Central memory CD8-positive, alpha-beta T cell (primary cell): ENCODE measurements around the gene AP2S1.
"Not testable (repeated sequence)": the region's sequence is repeated elsewhere in the genome, so short reads cannot be mapped to it uniquely, and the experiment has no call there.

Source experiments
- ATAC-seq: fragments of 150-1000 bp; cut with Tn5 transposase; replicated peaks from 2 replicates; pipeline ENCODE4 v1.10.0; 2022; ENCODE audit warnings: mild to moderate bottlenecking, moderate FRiP score, moderate number of reproducible peaks; ENCODE audit not compliant: poor library complexity, severe bottlenecking; ENCODE audit errors: extremely low read depth
- DNase-seq, 2 donors: peaks; one replicate each; pipeline ENCODE4 v3.0.0; 2021; ENCODE audit warnings: low spot score in 2 of 2
- H3K27ac Mint-ChIP-seq: one replicate; pipeline ENCODE4 v1.8.0; 2022; ENCODE audit warnings: low read depth, mild to moderate bottlenecking, moderate library complexity, mixed read lengths
- H3K27me3 Mint-ChIP-seq: one replicate; pipeline ENCODE4 v1.8.0; 2022; ENCODE audit warnings: mixed read lengths
- H3K36me3 Mint-ChIP-seq: one replicate; pipeline ENCODE4 v1.8.0; 2022; ENCODE audit warnings: mild to moderate bottlenecking, moderate library complexity, mixed read lengths; ENCODE audit not compliant: insufficient read depth
- H3K4me1 Mint-ChIP-seq: one replicate; pipeline ENCODE4 v1.8.0; 2022; ENCODE audit warnings: mixed read lengths
- H3K4me3 Mint-ChIP-seq: one replicate; pipeline ENCODE4 v1.8.0; 2022; ENCODE audit warnings: mild to moderate bottlenecking, moderate library complexity, mixed read lengths
- H3K9me3 Mint-ChIP-seq: one replicate; pipeline ENCODE4 v1.8.0; 2022; ENCODE audit warnings: mixed read lengths

AP2S1 gene

DNA sequence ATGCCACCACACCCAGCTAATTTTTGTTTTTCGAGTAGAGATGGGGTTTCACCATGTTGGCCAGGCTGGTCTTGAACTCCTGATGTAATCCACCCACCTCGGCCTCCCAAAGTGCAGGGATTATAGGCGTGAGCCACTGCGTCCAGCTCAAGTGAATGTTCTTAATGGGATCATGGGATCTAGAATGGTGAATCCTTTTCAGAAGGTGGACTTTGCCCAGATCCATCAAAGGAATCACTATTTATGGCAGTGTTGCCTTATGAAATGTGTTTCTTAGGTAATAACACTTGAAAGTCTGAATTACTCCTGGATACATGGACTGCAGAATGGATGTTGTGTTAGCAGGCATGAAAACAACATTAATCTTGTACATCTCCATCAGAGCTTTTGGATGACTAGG, 30.4 kb upstream of the AP2S1 start:
- ATAC-seq (no peak), DNase-seq (no peak)
- peaks cover 28% of the 10 kb centered on the region for H3K4me1 Mint-ChIP-seq
- H3K9me3 Mint-ChIP-seq: no peaks in the 10 kb centered on the region
- H3K27me3 Mint-ChIP-seq: no peaks in the 10 kb centered on the region
- no peak overlapping the region for H3K27ac Mint-ChIP-seq
- H3K4me3 Mint-ChIP-seq: no peak overlapping the region
- peaks cover 12% of the 10 kb centered on the region for H3K36me3 Mint-ChIP-seq

- Mint-ChIP-seq H3K36me3 (peaks cover 13% of the 10 kb centered on the region), H3K9me3 (no peaks in the 10 kb centered on the region), H3K4me1 (peaks cover 22% of the 10 kb centered on the region), H3K27ac (no peak overlapping the region), H3K27me3 (no peaks in the 10 kb centered on the region), H3K4me3 (no peak overlapping the region)
- no peak for ATAC-seq
- DNase-seq: no peak
These were observed 29.8 kb upstream of the AP2S1 start for GRCh38 chr19:46880431-46880830.

DNA sequence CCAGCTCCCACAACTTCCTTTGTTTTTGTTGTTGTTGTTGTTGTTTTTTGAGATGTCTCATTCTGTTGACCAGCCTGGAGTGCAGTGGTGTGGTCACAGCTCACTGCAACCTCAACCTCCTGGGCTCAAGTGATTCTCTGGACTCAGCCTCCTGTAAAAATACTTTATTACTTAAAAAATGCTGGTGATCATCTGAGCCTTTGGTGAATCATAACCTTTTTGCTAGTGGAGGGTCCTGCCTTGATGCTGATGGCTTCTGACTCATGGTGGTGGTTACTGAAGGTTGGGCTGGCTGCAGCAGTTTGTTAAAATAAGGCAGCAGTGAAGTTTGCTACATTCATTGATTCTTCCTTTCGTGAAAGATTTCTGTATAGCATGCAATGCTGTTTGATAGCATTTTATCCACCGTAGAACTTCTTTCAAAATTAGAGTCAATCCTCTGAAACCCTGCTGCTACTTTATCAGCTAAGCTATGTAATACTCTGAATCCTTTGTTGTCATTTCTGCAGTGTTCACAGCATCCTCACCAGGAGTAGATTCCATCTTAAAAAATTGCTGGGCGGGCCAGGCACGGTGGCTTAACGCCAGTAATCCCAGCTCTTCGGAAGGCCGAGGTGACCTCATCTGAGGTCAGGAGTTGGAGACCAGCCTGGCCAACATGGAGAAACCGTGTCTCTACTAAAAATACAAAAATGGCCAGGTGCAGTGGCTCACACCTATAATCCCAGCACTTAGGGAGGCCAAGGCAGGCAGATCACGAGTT, 28.1 kb upstream of the AP2S1 start:
- no peaks in the 10 kb centered on the region for H3K9me3 Mint-ChIP-seq
- H3K27me3 Mint-ChIP-seq: no peaks in the 10 kb centered on the region
- no peak for ATAC-seq
- H3K4me1 Mint-ChIP-seq: peaks cover 12% of the 10 kb centered on the region
- peaks cover 15% of the 10 kb centered on the region for H3K36me3 Mint-ChIP-seq
- no peak for DNase-seq
- peak overlapping the region; percentile 22 for H3K27ac Mint-ChIP-seq
- no peak overlapping the region for H3K4me3 Mint-ChIP-seq

DNA sequence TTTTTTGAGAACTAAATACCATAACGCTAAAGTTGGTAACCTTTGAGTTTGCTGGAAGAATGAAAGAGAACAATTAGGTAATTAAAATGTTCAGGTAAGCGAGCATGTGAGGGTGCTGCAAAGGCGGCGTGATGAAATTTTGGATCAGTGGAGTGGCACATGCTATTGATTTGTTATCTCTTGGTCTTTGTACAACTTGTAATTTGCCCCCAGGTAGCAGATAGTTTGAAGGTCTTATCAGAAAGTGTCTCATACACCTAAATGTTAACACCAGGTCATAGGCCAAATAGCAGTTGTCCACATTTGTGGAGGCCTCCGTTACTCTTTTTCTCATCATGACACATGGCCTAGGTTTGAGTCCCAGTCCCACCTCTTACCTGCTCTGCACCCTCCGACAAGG, 25.0 kb upstream of the AP2S1 start:
- DNase-seq: no peak
- no peak overlapping the region for H3K4me3 Mint-ChIP-seq

DNA sequence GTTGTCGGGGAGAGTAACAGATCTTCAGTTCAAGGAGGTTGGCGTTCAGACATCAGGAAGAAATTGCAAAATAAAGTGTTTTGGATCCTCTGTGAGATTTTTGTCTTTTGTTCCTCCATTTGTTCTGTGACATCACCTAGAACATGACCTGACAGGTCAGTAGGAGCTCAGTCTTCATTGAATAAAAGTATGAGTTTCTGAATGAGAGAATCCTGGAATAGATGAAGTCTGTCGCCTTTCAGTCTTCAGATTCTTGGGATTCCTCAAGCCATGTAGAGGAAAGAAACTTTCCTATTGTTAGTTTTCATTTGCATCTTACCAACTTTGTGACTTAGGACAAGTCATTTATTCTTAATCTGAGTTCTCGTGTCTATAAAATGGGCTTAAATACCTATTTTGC, 24.6 kb upstream of the AP2S1 start:
- ATAC-seq (no peak), DNase-seq (no peak)
- H3K9me3 Mint-ChIP-seq: no peaks in the 10 kb centered on the region
- H3K27me3 Mint-ChIP-seq: no peaks in the 10 kb centered on the region
- H3K4me1 Mint-ChIP-seq: peaks cover 11% of the 10 kb centered on the region
- no peak overlapping the region for H3K27ac Mint-ChIP-seq
- peaks cover 13% of the 10 kb centered on the region for H3K36me3 Mint-ChIP-seq
- no peak overlapping the region for H3K4me3 Mint-ChIP-seq

More for the DNA sequence above, 25.0 kb upstream of the AP2S1 start:
- no peaks in the 10 kb centered on the region for H3K9me3 Mint-ChIP-seq
- H3K27ac Mint-ChIP-seq: no peak overlapping the region
- ATAC-seq: no peak
- H3K36me3 Mint-ChIP-seq: peaks cover 15% of the 10 kb centered on the region
- H3K27me3 Mint-ChIP-seq: no peaks in the 10 kb centered on the region
- H3K4me1 Mint-ChIP-seq: peaks cover 11% of the 10 kb centered on the region

- peaks cover 18% of the 10 kb centered on the region for H3K4me1 Mint-ChIP-seq
- H3K27ac Mint-ChIP-seq: no peak overlapping the region
- DNase-seq (no peak), ATAC-seq (no peak)
- H3K27me3 Mint-ChIP-seq: no peaks in the 10 kb centered on the region
- H3K4me3 Mint-ChIP-seq: no peak overlapping the region
- H3K9me3 Mint-ChIP-seq: no peaks in the 10 kb centered on the region
- H3K36me3 Mint-ChIP-seq: peaks cover 10% of the 10 kb centered on the region
These were observed 22.3 kb upstream of the AP2S1 start for GRCh38 chr19:46872967-46873366.

GRCh38 chr19:46871173-46871572, 20.5 kb upstream of the AP2S1 start:
- DNase-seq, H3K27ac Mint-ChIP-seq, H3K27me3 Mint-ChIP-seq, H3K4me3 Mint-ChIP-seq, H3K9me3 Mint-ChIP-seq, ATAC-seq: not testable (repeated sequence)
- H3K4me1 Mint-ChIP-seq: peaks cover 18% of the 10 kb centered on the region
- peaks cover 13% of the 10 kb centered on the region for H3K36me3 Mint-ChIP-seq

DNA sequence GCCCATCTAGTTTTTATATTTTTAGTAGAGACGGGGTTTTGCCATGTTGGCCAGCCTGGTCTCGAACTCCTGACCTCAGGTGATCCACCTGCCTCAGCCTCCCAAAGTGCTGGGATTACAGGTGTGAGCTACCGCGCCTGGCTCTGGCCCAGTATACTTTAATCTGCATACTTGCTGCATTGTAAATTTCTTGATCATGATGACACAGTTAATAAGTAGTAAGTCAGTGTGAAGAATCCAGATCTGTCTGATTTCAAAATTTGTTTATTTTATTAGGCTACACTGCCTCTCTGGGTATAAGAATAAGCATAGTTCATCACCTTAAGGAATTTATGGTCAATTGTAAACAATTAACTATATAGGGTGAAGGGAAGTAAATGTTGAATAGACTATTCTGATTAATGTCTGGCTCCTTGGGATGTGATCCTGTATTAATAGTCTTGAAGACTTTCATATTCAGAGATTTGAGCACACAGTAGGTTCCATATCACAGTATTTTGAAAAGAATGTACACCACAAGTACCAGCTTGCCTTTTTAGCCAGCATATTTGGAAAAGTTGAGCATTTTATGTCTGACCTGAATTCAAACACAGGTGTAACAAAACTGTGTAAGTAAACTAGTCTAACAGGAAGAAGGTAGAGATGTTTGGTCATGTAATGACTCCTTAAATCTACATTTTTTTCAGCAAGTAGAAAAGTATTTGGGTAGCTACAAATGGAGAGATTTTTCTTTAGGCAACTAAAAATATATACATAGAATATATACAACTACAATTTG, 17.6 kb upstream of the AP2S1 start:
- DNase-seq (no peak), ATAC-seq (no peak)
- peaks cover 18% of the 10 kb centered on the region for H3K4me1 Mint-ChIP-seq
- H3K27ac Mint-ChIP-seq: peak overlapping the region; percentile 12
- no peak overlapping the region for H3K4me3 Mint-ChIP-seq
- H3K9me3 Mint-ChIP-seq: no peaks in the 10 kb centered on the region
- H3K27me3 Mint-ChIP-seq: no peaks in the 10 kb centered on the region
- H3K36me3 Mint-ChIP-seq: peaks cover 10% of the 10 kb centered on the region

DNA sequence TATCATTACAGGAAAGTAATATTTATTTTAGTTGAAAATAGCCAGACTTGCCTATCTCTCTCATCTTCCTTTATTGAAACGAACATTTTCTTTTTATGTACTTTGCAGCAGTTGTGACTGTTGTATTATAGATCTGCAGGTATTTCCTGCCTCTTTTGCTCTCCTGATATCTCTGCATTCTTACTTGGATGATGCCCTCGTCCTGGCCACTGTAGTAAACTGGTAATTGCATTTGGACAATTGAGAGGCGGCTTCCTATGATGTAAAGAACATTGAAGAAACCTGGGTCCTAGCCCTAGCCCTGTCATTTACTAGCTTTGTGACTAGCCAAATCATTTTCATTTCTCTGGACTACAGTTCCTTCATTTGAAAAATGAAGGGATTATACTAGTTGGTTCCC, 16.5 kb upstream of the AP2S1 start:
- no peak for ATAC-seq
- no peak for DNase-seq
- Mint-ChIP-seq H3K4me1 (peaks cover 18% of the 10 kb centered on the region), H3K4me3 (no peak overlapping the region), H3K9me3 (no peaks in the 10 kb centered on the region), H3K27ac (peak overlapping the region; percentile 12), H3K36me3 (peaks cover 5% of the 10 kb centered on the region), H3K27me3 (no peaks in the 10 kb centered on the region)

GRCh38 chr19:46866407-46867136, 15.9 kb upstream of the AP2S1 start:
- H3K4me3 Mint-ChIP-seq: no peak overlapping the region
- ATAC-seq (no peak), DNase-seq (no peak)
- H3K9me3 Mint-ChIP-seq: no peaks in the 10 kb centered on the region
- H3K36me3 Mint-ChIP-seq: peaks cover 5% of the 10 kb centered on the region
- H3K4me1 Mint-ChIP-seq: peaks cover 14% of the 10 kb centered on the region
- peak overlapping the region; percentile 12 for H3K27ac Mint-ChIP-seq
- no peaks in the 10 kb centered on the region for H3K27me3 Mint-ChIP-seq

GRCh38 chr19:46863818-46864629, 13.4 kb upstream of the AP2S1 start:
- peaks cover 7% of the 10 kb centered on the region for H3K4me1 Mint-ChIP-seq
- H3K4me3 Mint-ChIP-seq: no peak overlapping the region
- DNase-seq (no peak), ATAC-seq (no peak)
- no peaks in the 10 kb centered on the region for H3K27me3 Mint-ChIP-seq
- no peaks in the 10 kb centered on the region for H3K9me3 Mint-ChIP-seq
- H3K27ac Mint-ChIP-seq: no peak overlapping the region
- H3K36me3 Mint-ChIP-seq: peaks cover 11% of the 10 kb centered on the region

DNA sequence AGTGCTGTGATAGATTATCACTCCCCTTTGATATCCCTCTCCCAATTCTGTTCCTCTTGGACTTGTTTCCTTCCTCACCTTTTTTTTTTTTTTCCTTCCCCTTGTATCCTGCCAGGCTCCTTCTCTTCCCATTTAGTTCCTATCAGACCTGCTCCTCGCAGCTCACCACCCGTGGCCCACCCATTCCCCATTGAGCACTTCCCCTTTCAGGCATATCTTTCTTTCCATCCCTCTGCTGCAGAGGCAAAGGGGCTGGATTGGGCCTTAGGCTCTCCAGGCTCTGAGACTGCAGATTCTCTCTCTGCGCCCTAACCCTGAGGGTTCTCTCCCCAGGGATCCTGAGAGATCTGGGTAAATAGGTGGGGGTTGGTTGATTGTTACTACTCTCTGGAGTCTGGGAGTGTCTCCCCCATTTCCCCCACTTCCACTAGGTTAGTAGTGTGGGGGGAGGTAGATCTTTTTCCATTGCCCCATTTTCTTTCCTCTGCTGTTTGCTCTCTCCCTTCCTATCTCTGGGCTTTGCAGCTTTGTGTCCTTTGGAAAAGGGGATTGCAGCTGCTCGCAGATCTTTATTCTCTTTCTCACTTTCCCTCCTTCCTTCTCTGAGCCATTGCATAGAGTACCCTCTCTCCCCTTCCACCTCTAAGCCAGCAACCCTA, 12.5 kb upstream of the AP2S1 start:
- no peaks in the 10 kb centered on the region for H3K9me3 Mint-ChIP-seq
- no peak overlapping the region for H3K27ac Mint-ChIP-seq
- ATAC-seq (no peak), DNase-seq (no peak)
- H3K27me3 Mint-ChIP-seq: no peaks in the 10 kb centered on the region
- H3K4me3 Mint-ChIP-seq: no peak overlapping the region
- H3K4me1 Mint-ChIP-seq: peaks cover 6% of the 10 kb centered on the region
- peaks cover 11% of the 10 kb centered on the region for H3K36me3 Mint-ChIP-seq
